ENCODE results near the gene PNMT. TPM values are rescaled to one million over a fixed set of nuclear protein-coding genes. Genes with fewer than 3 reads are reported as not detected.

PNMT gene
- total RNA-seq, 1 experiment from 2014 or later, result 1.1 TPM

DNA sequence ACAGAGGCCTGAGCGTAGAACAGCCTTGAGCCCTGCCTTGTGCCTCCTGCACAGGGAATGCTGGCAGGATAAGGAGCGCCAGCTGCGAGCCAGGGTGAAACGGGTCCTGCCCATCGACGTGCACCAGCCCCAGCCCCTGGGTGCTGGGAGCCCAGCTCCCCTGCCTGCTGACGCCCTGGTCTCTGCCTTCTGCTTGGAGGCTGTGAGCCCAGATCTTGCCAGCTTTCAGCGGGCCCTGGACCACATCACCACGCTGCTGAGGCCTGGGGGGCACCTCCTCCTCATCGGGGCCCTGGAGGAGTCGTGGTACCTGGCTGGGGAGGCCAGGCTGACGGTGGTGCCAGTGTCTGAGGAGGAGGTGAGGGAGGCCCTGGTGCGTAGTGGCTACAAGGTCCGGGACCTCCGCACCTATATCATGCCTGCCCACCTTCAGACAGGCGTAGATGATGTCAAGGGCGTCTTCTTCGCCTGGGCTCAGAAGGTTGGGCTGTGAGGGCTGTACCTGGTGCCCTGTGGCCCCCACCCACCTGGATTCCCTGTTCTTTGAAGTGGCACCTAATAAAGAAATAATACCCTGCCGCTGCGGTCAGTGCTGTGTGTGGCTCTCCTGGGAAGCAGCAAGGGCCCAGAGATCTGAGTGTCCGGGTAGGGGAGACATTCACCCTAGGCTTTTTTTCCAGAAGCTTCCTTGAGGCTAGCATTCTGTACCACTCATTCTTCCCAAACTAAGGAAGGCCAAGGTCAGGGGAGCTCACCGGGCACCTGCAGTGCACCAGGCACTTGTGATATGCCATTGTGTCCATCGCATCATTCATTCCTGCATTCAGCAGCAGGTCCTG, 1.9 kb downstream of the PNMT start:
- H3K4me1 ChIP-seq (replicated peaks; ENCODE audit: insufficient read depth), result peaks cover 38% of the 10 kb centered on the region
- no peaks in the 10 kb centered on the region for H3K36me3 ChIP-seq (ENCODE audit: low read depth)
- no peak for TF ChIP-seq EZH2 (IDR thresholded peaks at IDR 0.05; ENCODE audit: low read depth)
- TF ChIP-seq, protein P1, sequence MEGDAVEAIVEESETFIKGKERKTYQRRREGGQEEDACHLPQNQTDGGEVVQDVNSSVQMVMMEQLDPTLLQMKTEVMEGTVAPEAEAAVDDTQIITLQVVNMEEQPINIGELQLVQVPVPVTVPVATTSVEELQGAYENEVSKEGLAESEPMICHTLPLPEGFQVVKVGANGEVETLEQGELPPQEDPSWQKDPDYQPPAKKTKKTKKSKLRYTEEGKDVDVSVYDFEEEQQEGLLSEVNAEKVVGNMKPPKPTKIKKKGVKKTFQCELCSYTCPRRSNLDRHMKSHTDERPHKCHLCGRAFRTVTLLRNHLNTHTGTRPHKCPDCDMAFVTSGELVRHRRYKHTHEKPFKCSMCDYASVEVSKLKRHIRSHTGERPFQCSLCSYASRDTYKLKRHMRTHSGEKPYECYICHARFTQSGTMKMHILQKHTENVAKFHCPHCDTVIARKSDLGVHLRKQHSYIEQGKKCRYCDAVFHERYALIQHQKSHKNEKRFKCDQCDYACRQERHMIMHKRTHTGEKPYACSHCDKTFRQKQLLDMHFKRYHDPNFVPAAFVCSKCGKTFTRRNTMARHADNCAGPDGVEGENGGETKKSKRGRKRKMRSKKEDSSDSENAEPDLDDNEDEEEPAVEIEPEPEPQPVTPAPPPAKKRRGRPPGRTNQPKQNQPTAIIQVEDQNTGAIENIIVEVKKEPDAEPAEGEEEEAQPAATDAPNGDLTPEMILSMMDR (conservative IDR thresholded peaks at IDR 0.05), result no peak
- no peak overlapping the region for H3K4me2 ChIP-seq
- no peaks in the 10 kb centered on the region for H3K79me2 ChIP-seq (ENCODE audit: low read depth)
- intact Hi-C loops (cut with micrococcal nuclease; ENCODE audit: unreplicated experiment), result no loop called here
- no peak overlapping the region for H2AFZ ChIP-seq
- H3F3A ChIP-seq (ENCODE audit: insufficient read depth, low read depth), result peaks cover 18% of the 10 kb centered on the region; the same call in 1 of the 2 replicates
- no TSS peak for BruUV-seq (replicated peaks)
- CTCF ChIA-PET, result interaction anchor here (0.6 kb wide), 1 partner anchor 69 kb away, joined by 3 read pairs; no protein-coding TSS in a partner anchor
- POLR2A ChIA-PET (ENCODE audit: unreplicated experiment), result no interaction called here
- H3K9me3 ChIP-seq (ENCODE audit: insufficient read depth, low read depth), result no peaks in the 10 kb centered on the region
- H4K20me1 ChIP-seq (ENCODE audit: insufficient read depth), result no peaks in the 10 kb centered on the region
- H3K27ac ChIP-seq, result no peak overlapping the region
- H3K27me3 ChIP-seq (ENCODE audit: insufficient read depth, low read depth), result no peaks in the 10 kb centered on the region
- DNase-seq, result no peak
- H3K4me3 ChIP-seq, result no peak overlapping the region
- no peaks in the 10 kb centered on the region for H3K9me2 ChIP-seq (ENCODE audit: insufficient read depth)

- POLR2A ChIA-PET (ENCODE audit: unreplicated experiment), result interaction anchor here (0.9 kb wide), 1 partner anchor 59 kb away, joined by 3 read pairs; no protein-coding TSS in a partner anchor
- Histone ChIP-seq H3K79me2 (ENCODE audit: low read depth) (no peaks in the 10 kb centered on the region), H4K20me1 (ENCODE audit: insufficient read depth) (no peaks in the 10 kb centered on the region), H3K9me3 (ENCODE audit: insufficient read depth, low read depth) (no peaks in the 10 kb centered on the region), H3K27me3 (ENCODE audit: insufficient read depth, low read depth) (no peaks in the 10 kb centered on the region), H3K9me2 (ENCODE audit: insufficient read depth) (no peaks in the 10 kb centered on the region), H3K4me2 (no peak overlapping the region), H2AFZ (no peak overlapping the region), H3K27ac (no peak overlapping the region), H3K36me3 (ENCODE audit: low read depth) (no peaks in the 10 kb centered on the region), H3F3A (ENCODE audit: insufficient read depth, low read depth) (peaks cover 25% of the 10 kb centered on the region), H3K4me1 (replicated peaks; ENCODE audit: insufficient read depth) (peaks cover 45% of the 10 kb centered on the region), H3K4me3 (no peak overlapping the region)
- BruUV-seq (replicated peaks), result no TSS peak
- DNase-seq, result no peak
- intact Hi-C loops (cut with micrococcal nuclease; ENCODE audit: unreplicated experiment), result no loop called here
- TF ChIP-seq EZH2 (IDR thresholded peaks at IDR 0.05; ENCODE audit: low read depth), result no peak
- TF ChIP-seq, protein P1 (conservative IDR thresholded peaks at IDR 0.05), result no peak
- CTCF ChIA-PET, result interaction anchor here (0.6 to 1.7 kb wide), 2 partner anchors 19 to 69 kb away, joined by 3 to 4 read pairs; no protein-coding TSS in a partner anchor
These were observed 2.5 kb downstream of the PNMT start for GRCh38 chr17:39670746-39671145.

DNA sequence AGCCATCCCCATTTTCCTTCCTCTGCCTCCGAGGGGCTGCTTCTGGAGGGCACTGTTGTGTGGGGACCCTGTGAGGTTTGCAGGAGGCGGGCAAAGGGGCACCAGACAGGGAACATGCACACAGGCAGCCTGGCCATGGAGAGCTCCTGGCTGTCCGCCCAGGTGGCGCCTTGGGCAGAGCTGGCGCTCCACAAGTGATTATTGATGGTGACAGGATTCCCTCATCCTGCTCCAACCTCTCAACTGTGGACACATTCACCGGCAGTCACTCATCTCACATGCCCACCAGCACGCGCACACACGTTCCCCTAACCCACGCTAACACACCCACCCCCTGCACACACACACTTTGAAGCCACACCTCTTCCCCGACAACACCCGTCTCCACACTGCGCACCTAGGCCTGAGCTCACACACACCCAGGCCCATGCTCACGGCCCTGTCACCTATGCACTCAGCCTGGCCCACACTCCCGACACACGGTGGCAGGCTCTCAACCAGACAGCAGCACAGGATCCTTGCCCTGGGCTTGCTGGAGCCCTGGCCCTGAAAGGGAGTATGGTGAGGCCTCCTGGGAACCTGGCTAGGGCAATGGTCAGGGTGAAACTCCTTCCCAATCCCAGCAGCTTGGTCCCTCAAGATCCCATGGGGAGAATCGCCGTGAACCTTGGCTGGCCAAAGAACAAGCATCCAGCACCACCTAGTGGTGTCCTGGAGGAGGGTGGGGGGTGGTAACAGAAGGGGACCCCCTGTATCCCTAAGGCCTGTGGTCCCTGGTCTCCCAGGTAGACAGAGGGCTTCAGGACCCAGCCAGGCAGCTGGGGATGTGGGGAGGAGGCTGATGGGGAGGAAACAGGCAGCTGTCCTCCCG, 3.6 kb downstream of the PNMT start:
- H3K9me3 ChIP-seq (ENCODE audit: insufficient read depth, low read depth), result no peaks in the 10 kb centered on the region
- intact Hi-C loops (cut with micrococcal nuclease; ENCODE audit: unreplicated experiment), result loop anchor here (2.0 kb wide), 1 partner anchor 49 kb away; no protein-coding TSS in a partner anchor
- DNase-seq, result no peak
- no peak overlapping the region for H3K4me2 ChIP-seq
- CTCF ChIA-PET, result interaction anchor here (1.7 kb wide), 1 partner anchor 20 kb away, joined by 4 read pairs; no protein-coding TSS in a partner anchor
- H3K9me2 ChIP-seq (ENCODE audit: insufficient read depth), result no peaks in the 10 kb centered on the region
- no peaks in the 10 kb centered on the region for H3K36me3 ChIP-seq (ENCODE audit: low read depth)
- H3K79me2 ChIP-seq (ENCODE audit: low read depth), result no peaks in the 10 kb centered on the region
- no TSS peak for BruUV-seq (replicated peaks)
- no peak overlapping the region for H3K4me3 ChIP-seq
- no peak overlapping the region for H2AFZ ChIP-seq
- H3K27ac ChIP-seq, result no peak overlapping the region
- H3K4me1 ChIP-seq (replicated peaks; ENCODE audit: insufficient read depth), result peaks cover 52% of the 10 kb centered on the region
- POLR2A ChIA-PET (ENCODE audit: unreplicated experiment), result interaction anchor here (0.9 kb wide), 1 partner anchor 58 kb away, joined by 3 read pairs; no protein-coding TSS in a partner anchor
- TF ChIP-seq, protein P1 (conservative IDR thresholded peaks at IDR 0.05), result peak; percentile 63
- TF ChIP-seq EZH2 (IDR thresholded peaks at IDR 0.05; ENCODE audit: low read depth), result no peak
- H4K20me1 ChIP-seq (ENCODE audit: insufficient read depth), result no peaks in the 10 kb centered on the region
- H3F3A ChIP-seq (ENCODE audit: insufficient read depth, low read depth), result peaks cover 36% of the 10 kb centered on the region
- H3K27me3 ChIP-seq (ENCODE audit: insufficient read depth, low read depth), result no peaks in the 10 kb centered on the region
